Esophagus muscularis mucosa (tissue), 4 donors: ENCODE measurements around the gene RRP36. TPM values are rescaled to one million over a fixed set of nuclear protein-coding genes. Genes with fewer than 3 reads are reported as not detected.
"Not testable (repeated sequence)": the region's sequence is repeated elsewhere in the genome, so short reads cannot be mapped to it uniquely, and the experiment has no call there.

Experiments used
- DNase-seq: peaks from one replicate; pipeline ENCODE4 v3.0.0-alpha.2; 2017; ENCODE audit errors: extremely low spot score
- H3K27ac ChIP-seq, 4 donors: fragments of 200-600 bp; sonication (generic); replicated peaks in 1 of 4; 1 replicate in 3 of 4; 2 replicates in 1 of 4; pipeline ENCODE4 v1.5.1; 2016 to 2019; ENCODE audit warnings: mild to moderate bottlenecking in 1 of 4
- H3K27me3 ChIP-seq, 4 donors: fragments of 200-600 bp; sonication (generic); one replicate each; pipeline versions ENCODE4 v1.5.1 to v1.6.0; 2016 to 2019
- H3K36me3 ChIP-seq, 4 donors: fragments of 200-600 bp; sonication (generic); one replicate each; pipeline ENCODE4 v1.5.1; 2016 to 2019
- H3K4me1 ChIP-seq, 4 donors: fragments of 200-600 bp; sonication (generic); one replicate each; pipeline ENCODE4 v1.5.1; 2016 to 2019
- H3K4me3 ChIP-seq, 4 donors: fragments of 200-600 bp; sonication (generic); 1 replicate in 2 of 4; 2 replicates in 2 of 4; pipeline ENCODE4 v1.5.1; 2016 to 2019; ENCODE audit warnings: mild to moderate bottlenecking in 4 of 4, moderate library complexity in 1 of 4
- H3K9me3 ChIP-seq, 4 donors: fragments of 200-600 bp; sonication (generic); 1 replicate in 3 of 4; 2 replicates in 1 of 4; pipeline ENCODE4 v1.5.1; 2016 to 2019
- EP300 ChIP-seq: sonication (generic); formaldehyde crosslinking; IDR thresholded peaks from one replicate; pipeline ENCODE4 v1.6.1; 2017; ENCODE audit warnings: antibody characterized with exemption
- POLR2A ChIP-seq: fragments of 450-650 bp; IDR thresholded peaks from one replicate; pipeline ENCODE4 v1.6.1; 2017; ENCODE audit warnings: antibody characterized with exemption, moderate library complexity, mild to moderate bottlenecking, low read depth
- POLR2AphosphoS5 ChIP-seq, 2 donors: sonication (generic); formaldehyde crosslinking; IDR thresholded peaks; one replicate each; pipeline ENCODE4 v1.6.1; 2017; ENCODE audit warnings: antibody characterized with exemption in 2 of 2
- WGBS: methylation state at CpG from one replicate; pipeline ENCODE4 v1.1.5; 2018; 5-methylcytosine and 5-hydroxymethylcytosine counted together
- intact Hi-C: fragments of 100-400 bp; cut with DNase I; formaldehyde crosslinking; loops from one replicate; pipeline ENCODE4 v1.15.1; 2023
- total RNA-seq, 4 donors: library from RNA; depleted of rRNA; stranded (reverse); fragments of >200 nt; gene quantifications; one replicate each; pipeline versions ENCODE4 v1.1.0 to v1.2.1, GENCODE V29; 2016
- TF ChIP-seq, protein P1 (sequence below), 3 experiments: fragments of 200-600 bp in 2 of 3; fragments of 450-650 bp in 1 of 3; sonication (generic) in 2 of 3; IDR thresholded peaks; one replicate each; pipeline ENCODE4 v1.5.1; 2017 to 2019; ENCODE audit warnings: antibody characterized with exemption in 3 of 3, mild to moderate bottlenecking in 2 of 3, moderate library complexity in 1 of 3

RRP36 gene
- total RNA-seq, 4 donors from 2014 or later: 43.2 to 65.2 (median 51.4) TPM

DNA sequence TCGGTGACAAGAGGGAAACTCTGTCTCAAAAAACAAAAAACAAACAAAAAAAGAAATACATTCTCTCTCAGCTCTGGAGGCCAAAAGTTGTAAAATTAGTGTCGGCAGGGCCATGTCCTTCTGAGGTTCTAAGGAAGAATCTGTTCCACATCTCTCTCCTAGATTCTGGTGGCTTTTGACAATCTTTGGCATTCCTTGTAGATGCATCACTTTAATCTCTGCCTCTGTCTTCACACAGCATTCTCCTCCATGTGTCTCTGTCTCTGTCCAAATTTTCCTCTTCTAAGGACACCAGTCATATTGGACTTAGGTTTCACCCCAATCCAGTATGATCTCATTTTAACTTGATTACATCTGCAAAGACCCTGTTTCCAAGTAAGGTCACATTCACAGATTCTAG lies 28.0 kb upstream of the RRP36 start:
- DNase-seq: no peak
- peaks cover 5 to 15% (median 6%) of the 10 kb centered on the region in 4 donors for H3K4me1 ChIP-seq
- no peak overlapping the region for H3K4me3 ChIP-seq
- H3K9me3 ChIP-seq: no peaks in the 10 kb centered on the region
- H3K27me3 ChIP-seq: no peaks in the 10 kb centered on the region
- H3K27ac ChIP-seq: no peak overlapping the region
- intact Hi-C loops: no loop called here
- 89% methylated on average over 2 of the region's 2 CpGs for WGBS
- no peak for TF ChIP-seq POLR2AphosphoS5 (IDR thresholded peaks at IDR 0.05)
- TF ChIP-seq, protein P1, sequence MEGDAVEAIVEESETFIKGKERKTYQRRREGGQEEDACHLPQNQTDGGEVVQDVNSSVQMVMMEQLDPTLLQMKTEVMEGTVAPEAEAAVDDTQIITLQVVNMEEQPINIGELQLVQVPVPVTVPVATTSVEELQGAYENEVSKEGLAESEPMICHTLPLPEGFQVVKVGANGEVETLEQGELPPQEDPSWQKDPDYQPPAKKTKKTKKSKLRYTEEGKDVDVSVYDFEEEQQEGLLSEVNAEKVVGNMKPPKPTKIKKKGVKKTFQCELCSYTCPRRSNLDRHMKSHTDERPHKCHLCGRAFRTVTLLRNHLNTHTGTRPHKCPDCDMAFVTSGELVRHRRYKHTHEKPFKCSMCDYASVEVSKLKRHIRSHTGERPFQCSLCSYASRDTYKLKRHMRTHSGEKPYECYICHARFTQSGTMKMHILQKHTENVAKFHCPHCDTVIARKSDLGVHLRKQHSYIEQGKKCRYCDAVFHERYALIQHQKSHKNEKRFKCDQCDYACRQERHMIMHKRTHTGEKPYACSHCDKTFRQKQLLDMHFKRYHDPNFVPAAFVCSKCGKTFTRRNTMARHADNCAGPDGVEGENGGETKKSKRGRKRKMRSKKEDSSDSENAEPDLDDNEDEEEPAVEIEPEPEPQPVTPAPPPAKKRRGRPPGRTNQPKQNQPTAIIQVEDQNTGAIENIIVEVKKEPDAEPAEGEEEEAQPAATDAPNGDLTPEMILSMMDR (IDR thresholded peaks at IDR 0.05): no peak
- TF ChIP-seq POLR2A: no peak
- TF ChIP-seq EP300: no peak
- H3K36me3 ChIP-seq: peaks cover 10 to 54% (median 35%) of the 10 kb centered on the region in 4 donors

DNA sequence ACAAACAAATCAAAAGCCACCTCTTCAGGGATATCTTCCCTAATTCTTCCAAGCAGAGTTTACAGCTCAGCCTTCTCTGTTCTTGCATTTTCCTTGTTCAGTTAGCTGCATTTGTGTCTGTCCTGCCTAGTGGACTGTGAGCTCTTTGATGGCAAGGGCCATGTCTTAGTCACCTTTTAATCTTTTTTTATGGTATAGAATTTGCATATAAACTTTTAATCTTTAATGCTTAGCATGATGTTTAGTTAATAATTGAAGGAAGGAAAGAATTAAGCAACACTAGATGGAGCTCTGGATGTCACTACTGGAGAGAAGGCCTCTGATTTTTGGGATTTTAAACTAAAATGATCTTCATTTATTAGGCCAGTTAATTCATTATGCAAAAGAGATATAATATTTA lies 24.9 kb upstream of the RRP36 start:
- TF ChIP-seq, protein P1 (IDR thresholded peaks at IDR 0.05): no peak
- TF ChIP-seq POLR2AphosphoS5 (IDR thresholded peaks at IDR 0.05) (no peak), POLR2A (no peak), EP300 (no peak)
- H3K9me3 ChIP-seq: no peaks in the 10 kb centered on the region
- no peak overlapping the region for H3K4me3 ChIP-seq
- intact Hi-C loops: no loop called here
- H3K27ac ChIP-seq: no peak overlapping the region
- no peaks in the 10 kb centered on the region for H3K27me3 ChIP-seq
- peaks cover 0 to 31% (median 17%) of the 10 kb centered on the region in 4 donors for H3K36me3 ChIP-seq
- DNase-seq: no peak
- H3K4me1 ChIP-seq: no peaks in the 10 kb centered on the region

DNA sequence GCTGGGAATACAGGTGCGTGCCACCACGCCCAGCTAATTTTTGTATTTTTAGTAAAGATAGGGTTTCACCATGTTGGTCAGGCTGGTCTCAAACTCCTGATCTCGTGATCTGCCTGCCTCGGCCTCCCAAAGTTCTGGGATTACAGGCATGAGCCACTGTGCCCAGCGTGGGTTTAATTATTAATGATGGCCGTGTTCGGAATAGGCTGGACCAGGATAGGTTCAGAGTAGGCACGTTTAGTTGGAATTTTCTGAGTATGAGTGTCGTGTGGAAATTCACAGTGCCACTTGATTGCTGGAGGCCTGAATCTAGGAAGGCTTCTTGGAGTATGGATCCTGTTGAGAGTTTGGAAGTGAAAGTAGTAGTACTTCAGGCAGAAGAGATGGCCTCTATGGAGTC lies 23.2 kb upstream of the RRP36 start:
- H3K9me3 ChIP-seq, H3K27ac ChIP-seq, intact Hi-C loops, DNase-seq, H3K4me1 ChIP-seq, H3K27me3 ChIP-seq, H3K4me3 ChIP-seq: not testable (repeated sequence)
- H3K36me3 ChIP-seq: peaks cover 0 to 34% (median 17%) of the 10 kb centered on the region in 4 donors
- 92% methylated on average over 6 of the region's 9 CpGs for WGBS

DNA sequence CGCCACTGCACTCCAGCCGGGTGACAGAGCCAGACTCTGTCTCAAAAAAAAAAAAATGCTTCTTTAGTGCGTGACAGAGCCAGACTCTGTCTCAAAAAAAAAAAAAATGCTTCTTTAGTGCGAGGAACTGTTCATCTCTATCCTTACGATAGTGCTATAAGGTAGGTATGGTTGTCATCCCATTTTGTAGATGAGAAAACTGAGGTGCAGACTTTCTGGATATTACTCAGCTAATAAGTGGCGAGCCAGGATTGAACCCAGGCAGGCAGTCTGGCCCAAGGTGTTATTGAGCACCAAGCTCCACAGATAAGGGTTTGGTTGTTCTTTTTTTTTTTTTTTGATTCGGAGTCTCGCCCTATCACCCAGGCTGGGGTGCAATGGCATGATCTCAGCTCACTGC lies 19.6 kb upstream of the RRP36 start:
- peaks cover under 1 to 40% (median 21%) of the 10 kb centered on the region in 4 donors for H3K36me3 ChIP-seq
- no peak overlapping the region for H3K4me3 ChIP-seq
- no peaks in the 10 kb centered on the region for H3K4me1 ChIP-seq
- no peak for DNase-seq
- TF ChIP-seq POLR2AphosphoS5 (IDR thresholded peaks at IDR 0.05): no peak
- no peak overlapping the region for H3K27ac ChIP-seq
- no peaks in the 10 kb centered on the region for H3K27me3 ChIP-seq
- WGBS: 93% methylated on average over 8 of the region's 8 CpGs
- H3K9me3 ChIP-seq: no peaks in the 10 kb centered on the region
- intact Hi-C loops: no loop called here

DNA sequence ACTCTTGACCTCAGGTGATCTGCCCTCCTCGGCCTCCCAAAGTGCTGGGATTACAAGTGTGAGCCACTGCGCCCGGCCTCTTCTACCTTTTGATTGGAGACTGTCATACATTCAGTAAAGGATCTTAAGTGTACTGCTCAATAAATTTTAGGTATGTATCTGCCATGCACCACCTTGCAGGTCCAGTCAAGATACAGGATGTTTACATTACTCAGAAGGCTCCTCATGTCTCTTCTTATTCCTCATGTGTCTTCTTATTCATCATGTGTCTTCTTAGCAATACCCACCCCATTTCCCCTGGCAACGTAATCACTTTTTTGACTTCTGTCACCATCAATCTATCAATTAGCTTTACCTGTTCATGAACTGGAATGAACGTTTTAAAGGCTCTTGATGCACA lies 15.6 kb upstream of the RRP36 start:
- Histone ChIP-seq H3K27me3 (no peaks in the 10 kb centered on the region), H3K4me3 (no peak overlapping the region), H3K4me1 (no peaks in the 10 kb centered on the region), H3K36me3 (peaks cover 34 to 74% (median 58%) of the 10 kb centered on the region in 4 donors), H3K27ac (no peak overlapping the region), H3K9me3 (no peaks in the 10 kb centered on the region)
- intact Hi-C loops: no loop called here
- TF ChIP-seq POLR2AphosphoS5 (IDR thresholded peaks at IDR 0.05): no peak
- TF ChIP-seq, protein P1 (IDR thresholded peaks at IDR 0.05): no peak
- TF ChIP-seq EP300: no peak
- TF ChIP-seq POLR2A: no peak
- DNase-seq: no peak
- 90% methylated on average over 5 of the region's 5 CpGs for WGBS

DNA sequence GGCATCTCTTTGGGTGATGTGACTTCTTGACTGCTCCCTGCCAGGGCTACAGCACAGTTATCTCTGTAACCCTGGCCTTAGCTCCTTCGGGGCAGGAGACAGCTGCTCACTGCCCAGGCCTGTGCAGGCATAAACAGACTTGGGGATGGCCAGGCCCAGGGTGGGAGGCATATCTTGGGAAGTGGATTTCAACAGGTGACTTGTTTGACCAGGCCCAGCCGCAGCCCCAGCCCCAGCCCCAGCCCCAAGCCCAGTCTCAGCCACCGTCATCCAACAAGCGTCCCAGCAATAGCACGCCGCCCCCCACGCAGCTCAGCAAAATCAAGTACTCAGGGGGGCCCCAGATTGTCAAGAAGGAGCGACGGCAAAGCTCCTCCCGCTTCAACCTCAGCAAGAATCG lies 15.2 kb upstream of the RRP36 start:
- Histone ChIP-seq H3K4me1 (no peaks in the 10 kb centered on the region), H3K27me3 (no peaks in the 10 kb centered on the region), H3K9me3 (no peaks in the 10 kb centered on the region), H3K4me3 (no peak overlapping the region), H3K36me3 (peaks cover 37 to 74% (median 63%) of the 10 kb centered on the region in 4 donors), H3K27ac (no peak overlapping the region)
- WGBS: 93% methylated on average over 11 of the region's 11 CpGs
- DNase-seq: no peak
- intact Hi-C loops: no loop called here
- no peak for TF ChIP-seq POLR2AphosphoS5 (IDR thresholded peaks at IDR 0.05)
- TF ChIP-seq POLR2A: no peak
- TF ChIP-seq, protein P1 (IDR thresholded peaks at IDR 0.05): no peak
- no peak for TF ChIP-seq EP300
